WTC11 (cell line): Measurements from ENCODE around the gene SAMD5. TPM values are rescaled to one million over a fixed set of nuclear protein-coding genes. Genes with fewer than 3 reads are reported as not detected.

Source experiments
- ATAC-seq: fragments of 200-7000 bp; cut with Tn5 transposase; 2 replicates; pipeline ENCODE4 v1.10.0; 2021; ENCODE audit warnings: mild to moderate bottlenecking, moderate library complexity
- CTCF ChIA-PET: fragments of 300-600 bp; sonication (Branson Sonifier 250); formaldehyde crosslinking; loops from one replicate; lab custom pipeline; 2021; ENCODE audit warnings: antibody characterized with exemption; lab: Charles Lee
- POLR2A ChIA-PET: fragments of 350-600 bp; sonication (Branson Sonifier 250); formaldehyde crosslinking; loops from one replicate; lab custom pipeline; 2021; ENCODE audit warnings: antibody characterized with exemption; lab: Charles Lee
- DNase-seq: peaks from one replicate; pipeline ENCODE4 v3.0.0; 2021; ENCODE audit warnings: low spot score
- H3K27ac Mint-ChIP-seq: 2 replicates; pipeline ENCODE4 v1.8.0; 2021; ENCODE audit warnings: mixed read lengths
- H3K27me3 Mint-ChIP-seq: 2 replicates; pipeline ENCODE4 v1.8.0; 2021; ENCODE audit warnings: low read depth, mild to moderate bottlenecking, moderate library complexity, mixed read lengths
- H3K36me3 Mint-ChIP-seq: 2 replicates; pipeline ENCODE4 v1.8.0; 2021; ENCODE audit warnings: mixed read lengths
- H3K4me1 Mint-ChIP-seq: 2 replicates; pipeline ENCODE4 v1.8.0; 2022; ENCODE audit warnings: mixed read lengths
- H3K4me3 Mint-ChIP-seq: 2 replicates; pipeline ENCODE4 v1.8.0; 2021; ENCODE audit warnings: mild to moderate bottlenecking, moderate library complexity, mixed read lengths
- H3K9me3 Mint-ChIP-seq: 2 replicates; pipeline ENCODE4 v1.8.0; 2021; ENCODE audit warnings: mixed read lengths
- FOXP1 ChIP-seq: sonication (generic); formaldehyde crosslinking; IDR thresholded peaks from 2 replicates; pipeline ENCODE4 v1.8.0; 2022; ENCODE audit warnings: missing genetic modification reagents, mild to moderate bottlenecking, moderate library complexity, borderline replicate concordance
- HMGA2 ChIP-seq: fragments of 250-450 bp; sonication (Bioruptor Pico); IDR thresholded peaks from 2 replicates; pipeline ENCODE4 v1.4.0; 2021; ENCODE audit warnings: mild to moderate bottlenecking, moderate library complexity
- JUN ChIP-seq: sonication (generic); formaldehyde crosslinking; IDR thresholded peaks from 2 replicates; pipeline ENCODE4 v1.8.0; 2023; ENCODE audit warnings: mild to moderate bottlenecking, missing genetic modification reagents
- MLX ChIP-seq: sonication (generic); formaldehyde crosslinking; IDR thresholded peaks from 2 replicates; pipeline ENCODE4 v1.8.1; 2023; ENCODE audit warnings: mild to moderate bottlenecking, missing genetic modification reagents, moderate library complexity
- NFE2L1 ChIP-seq: sonication (generic); formaldehyde crosslinking; IDR thresholded peaks from 2 replicates; pipeline ENCODE4 v1.8.1; 2023; ENCODE audit warnings: missing genetic modification reagents
- NFYB ChIP-seq: sonication (generic); formaldehyde crosslinking; conservative IDR thresholded peaks from 2 replicates; pipeline ENCODE4 v1.8.0; 2022; ENCODE audit warnings: low read depth, missing genetic modification reagents
- SMAD4 ChIP-seq: sonication (generic); formaldehyde crosslinking; IDR thresholded peaks from 2 replicates; pipeline ENCODE4 v1.8.0; 2022; ENCODE audit warnings: mild to moderate bottlenecking, missing genetic modification reagents
- SP1 ChIP-seq: sonication (generic); formaldehyde crosslinking; conservative IDR thresholded peaks from 2 replicates; pipeline ENCODE4 v1.8.1; 2022; ENCODE audit warnings: missing genetic modification reagents
- TCF7 ChIP-seq: sonication (generic); formaldehyde crosslinking; IDR thresholded peaks from 2 replicates; pipeline ENCODE4 v1.8.0; 2022; ENCODE audit warnings: mild to moderate bottlenecking, low read depth, missing genetic modification reagents, moderate library complexity
- ZNF121 ChIP-seq: sonication (generic); formaldehyde crosslinking; IDR thresholded peaks from 2 replicates; pipeline ENCODE4 v1.8.0; 2023; ENCODE audit warnings: missing genetic modification reagents
- ZNF232 ChIP-seq: sonication (generic); formaldehyde crosslinking; IDR thresholded peaks from 2 replicates; pipeline ENCODE4 v1.8.0; 2022; ENCODE audit warnings: mild to moderate bottlenecking, missing genetic modification reagents
- ZNF263 ChIP-seq: sonication (generic); formaldehyde crosslinking; IDR thresholded peaks from 2 replicates; pipeline ENCODE4 v1.8.1; 2022; ENCODE audit warnings: low read depth, mild to moderate bottlenecking, moderate library complexity, missing genetic modification reagents
- total RNA-seq: library from RNA; stranded (reverse); gene quantifications from 3 replicates; pipeline ENCODE4 v1.2.3, GENCODE V29; 2021
- TF ChIP-seq, protein P1 (sequence below): sonication (generic); formaldehyde crosslinking; IDR thresholded peaks from 2 replicates; pipeline ENCODE4 v1.8.0; 2022; ENCODE audit warnings: mild to moderate bottlenecking, missing genetic modification reagents
- TF ChIP-seq, protein P2 (sequence below): sonication (generic); formaldehyde crosslinking; IDR thresholded peaks from 2 replicates; pipeline ENCODE4 v1.8.0; 2023; ENCODE audit warnings: missing genetic modification reagents, mild to moderate bottlenecking, borderline replicate concordance
- TF ChIP-seq, protein P3 (sequence below): sonication (generic); formaldehyde crosslinking; IDR thresholded peaks from 2 replicates; pipeline ENCODE4 v1.8.1; 2022; ENCODE audit warnings: mild to moderate bottlenecking, moderate library complexity, missing genetic modification reagents
- TF ChIP-seq, protein P4 (sequence below): sonication (generic); formaldehyde crosslinking; IDR thresholded peaks from 2 replicates; pipeline ENCODE4 v1.8.1; 2022; ENCODE audit warnings: mild to moderate bottlenecking, missing genetic modification reagents, moderate library complexity, borderline replicate concordance

The SAMD5 gene
- total RNA-seq, 1 experiment from 2014 or later = 0.39 TPM

DNA sequence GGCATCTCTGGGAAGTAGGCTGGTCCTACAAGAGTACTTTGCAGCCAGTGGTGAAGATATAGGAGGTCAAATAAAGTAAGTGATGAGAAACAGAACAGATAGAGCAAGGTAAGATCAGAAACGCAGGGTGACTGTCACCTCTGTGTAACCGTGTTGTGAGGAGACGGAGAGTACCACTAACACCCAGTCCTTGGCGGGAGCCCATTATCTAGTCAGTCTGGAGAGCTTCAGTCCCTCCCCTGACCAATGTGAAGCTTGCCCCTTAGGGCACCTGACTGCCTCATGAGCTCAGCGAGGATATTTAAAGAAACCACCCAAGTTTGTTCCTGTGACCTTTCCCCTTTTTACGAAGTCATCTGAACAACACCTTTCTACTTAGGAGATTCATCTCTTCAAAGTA is 110.0 kb downstream of the SAMD5 start:
- H3K4me1 Mint-ChIP-seq = no peaks in the 10 kb centered on the region; the same call in 1 of the 2 replicates
- ChIA-PET CTCF (no interaction called here), POLR2A (no interaction called here)
- H3K27ac Mint-ChIP-seq = no peak overlapping the region
- TF ChIP-seq, protein P1, sequence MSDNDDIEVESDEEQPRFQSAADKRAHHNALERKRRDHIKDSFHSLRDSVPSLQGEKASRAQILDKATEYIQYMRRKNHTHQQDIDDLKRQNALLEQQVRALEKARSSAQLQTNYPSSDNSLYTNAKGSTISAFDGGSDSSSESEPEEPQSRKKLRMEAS = no peak
- TF ChIP-seq HMGA2 (CRISPR knock-in tag) (no peak), JUN (no peak), ZNF232 (no peak), MLX (no peak), NFYB (CRISPR knock-in tag) (no peak), SMAD4 (CRISPR knock-in tag) (no peak), NFE2L1 (no peak), SP1 (CRISPR knock-in tag) (no peak), ZNF263 (CRISPR knock-in tag) (no peak), FOXP1 (CRISPR knock-in tag) (no peak)
- TF ChIP-seq, protein P2, sequence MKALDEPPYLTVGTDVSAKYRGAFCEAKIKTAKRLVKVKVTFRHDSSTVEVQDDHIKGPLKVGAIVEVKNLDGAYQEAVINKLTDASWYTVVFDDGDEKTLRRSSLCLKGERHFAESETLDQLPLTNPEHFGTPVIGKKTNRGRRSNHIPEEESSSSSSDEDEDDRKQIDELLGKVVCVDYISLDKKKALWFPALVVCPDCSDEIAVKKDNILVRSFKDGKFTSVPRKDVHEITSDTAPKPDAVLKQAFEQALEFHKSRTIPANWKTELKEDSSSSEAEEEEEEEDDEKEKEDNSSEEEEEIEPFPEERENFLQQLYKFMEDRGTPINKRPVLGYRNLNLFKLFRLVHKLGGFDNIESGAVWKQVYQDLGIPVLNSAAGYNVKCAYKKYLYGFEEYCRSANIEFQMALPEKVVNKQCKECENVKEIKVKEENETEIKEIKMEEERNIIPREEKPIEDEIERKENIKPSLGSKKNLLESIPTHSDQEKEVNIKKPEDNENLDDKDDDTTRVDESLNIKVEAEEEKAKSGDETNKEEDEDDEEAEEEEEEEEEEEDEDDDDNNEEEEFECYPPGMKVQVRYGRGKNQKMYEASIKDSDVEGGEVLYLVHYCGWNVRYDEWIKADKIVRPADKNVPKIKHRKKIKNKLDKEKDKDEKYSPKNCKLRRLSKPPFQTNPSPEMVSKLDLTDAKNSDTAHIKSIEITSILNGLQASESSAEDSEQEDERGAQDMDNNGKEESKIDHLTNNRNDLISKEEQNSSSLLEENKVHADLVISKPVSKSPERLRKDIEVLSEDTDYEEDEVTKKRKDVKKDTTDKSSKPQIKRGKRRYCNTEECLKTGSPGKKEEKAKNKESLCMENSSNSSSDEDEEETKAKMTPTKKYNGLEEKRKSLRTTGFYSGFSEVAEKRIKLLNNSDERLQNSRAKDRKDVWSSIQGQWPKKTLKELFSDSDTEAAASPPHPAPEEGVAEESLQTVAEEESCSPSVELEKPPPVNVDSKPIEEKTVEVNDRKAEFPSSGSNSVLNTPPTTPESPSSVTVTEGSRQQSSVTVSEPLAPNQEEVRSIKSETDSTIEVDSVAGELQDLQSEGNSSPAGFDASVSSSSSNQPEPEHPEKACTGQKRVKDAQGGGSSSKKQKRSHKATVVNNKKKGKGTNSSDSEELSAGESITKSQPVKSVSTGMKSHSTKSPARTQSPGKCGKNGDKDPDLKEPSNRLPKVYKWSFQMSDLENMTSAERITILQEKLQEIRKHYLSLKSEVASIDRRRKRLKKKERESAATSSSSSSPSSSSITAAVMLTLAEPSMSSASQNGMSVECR (CRISPR knock-in tag) = no peak
- TF ChIP-seq, protein P3, sequence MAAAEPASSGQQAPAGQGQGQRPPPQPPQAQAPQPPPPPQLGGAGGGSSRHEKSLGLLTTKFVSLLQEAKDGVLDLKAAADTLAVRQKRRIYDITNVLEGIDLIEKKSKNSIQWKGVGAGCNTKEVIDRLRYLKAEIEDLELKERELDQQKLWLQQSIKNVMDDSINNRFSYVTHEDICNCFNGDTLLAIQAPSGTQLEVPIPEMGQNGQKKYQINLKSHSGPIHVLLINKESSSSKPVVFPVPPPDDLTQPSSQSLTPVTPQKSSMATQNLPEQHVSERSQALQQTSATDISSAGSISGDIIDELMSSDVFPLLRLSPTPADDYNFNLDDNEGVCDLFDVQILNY (CRISPR knock-in tag) = no peak
- TF ChIP-seq, protein P4, sequence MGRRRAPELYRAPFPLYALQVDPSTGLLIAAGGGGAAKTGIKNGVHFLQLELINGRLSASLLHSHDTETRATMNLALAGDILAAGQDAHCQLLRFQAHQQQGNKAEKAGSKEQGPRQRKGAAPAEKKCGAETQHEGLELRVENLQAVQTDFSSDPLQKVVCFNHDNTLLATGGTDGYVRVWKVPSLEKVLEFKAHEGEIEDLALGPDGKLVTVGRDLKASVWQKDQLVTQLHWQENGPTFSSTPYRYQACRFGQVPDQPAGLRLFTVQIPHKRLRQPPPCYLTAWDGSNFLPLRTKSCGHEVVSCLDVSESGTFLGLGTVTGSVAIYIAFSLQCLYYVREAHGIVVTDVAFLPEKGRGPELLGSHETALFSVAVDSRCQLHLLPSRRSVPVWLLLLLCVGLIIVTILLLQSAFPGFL (CRISPR knock-in tag) = no peak
- TF ChIP-seq, all 79 proteins: peak for 0
- H3K36me3 Mint-ChIP-seq = no peaks in the 10 kb centered on the region
- no peak overlapping the region for H3K4me3 Mint-ChIP-seq
- ATAC-seq (no peak; the same call in 1 of the 2 replicates), DNase-seq (no peak)
- H3K27me3 Mint-ChIP-seq = no peaks in the 10 kb centered on the region
- peaks cover 3% of the 10 kb centered on the region for H3K9me3 Mint-ChIP-seq

- Mint-ChIP-seq H3K4me1 (no peaks in the 10 kb centered on the region), H3K27me3 (no peaks in the 10 kb centered on the region), H3K27ac (no peak overlapping the region), H3K4me3 (no peak overlapping the region), H3K9me3 (peaks cover 5% of the 10 kb centered on the region), H3K36me3 (no peaks in the 10 kb centered on the region)
- ChIA-PET POLR2A (no interaction called here), CTCF (no interaction called here)
- TF ChIP-seq TCF7 (CRISPR knock-in tag) (no peak), ZNF121 (CRISPR knock-in tag) (no peak)
- no peak for ATAC-seq
- DNase-seq = no peak
Observed at GRCh38 chr6:147618927-147619326, 110.4 kb downstream of the SAMD5 start.
